ENCODE results near the gene RXRB.

DNA sequence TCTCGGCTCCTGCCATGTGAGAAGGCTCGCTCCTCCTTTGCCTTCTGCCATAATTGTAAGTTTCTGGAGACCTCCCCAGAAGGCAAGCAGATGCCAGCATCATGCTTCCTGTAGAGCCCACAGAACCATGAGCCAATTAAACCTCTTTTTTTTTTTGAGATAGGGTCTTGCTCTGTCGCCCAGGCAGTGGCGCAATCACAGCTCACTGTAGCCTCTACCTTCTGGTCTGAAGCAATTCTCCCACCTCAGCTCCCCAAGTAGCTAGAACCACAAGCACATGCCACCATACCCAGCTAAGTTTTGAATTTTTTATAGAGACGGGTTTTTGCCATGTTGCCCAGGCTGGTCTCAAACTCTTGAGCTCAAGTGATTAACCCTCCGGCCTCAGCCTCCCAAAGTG, 36.4 kb upstream of the RXRB start:
- TF ChIP-seq, protein P1, sequence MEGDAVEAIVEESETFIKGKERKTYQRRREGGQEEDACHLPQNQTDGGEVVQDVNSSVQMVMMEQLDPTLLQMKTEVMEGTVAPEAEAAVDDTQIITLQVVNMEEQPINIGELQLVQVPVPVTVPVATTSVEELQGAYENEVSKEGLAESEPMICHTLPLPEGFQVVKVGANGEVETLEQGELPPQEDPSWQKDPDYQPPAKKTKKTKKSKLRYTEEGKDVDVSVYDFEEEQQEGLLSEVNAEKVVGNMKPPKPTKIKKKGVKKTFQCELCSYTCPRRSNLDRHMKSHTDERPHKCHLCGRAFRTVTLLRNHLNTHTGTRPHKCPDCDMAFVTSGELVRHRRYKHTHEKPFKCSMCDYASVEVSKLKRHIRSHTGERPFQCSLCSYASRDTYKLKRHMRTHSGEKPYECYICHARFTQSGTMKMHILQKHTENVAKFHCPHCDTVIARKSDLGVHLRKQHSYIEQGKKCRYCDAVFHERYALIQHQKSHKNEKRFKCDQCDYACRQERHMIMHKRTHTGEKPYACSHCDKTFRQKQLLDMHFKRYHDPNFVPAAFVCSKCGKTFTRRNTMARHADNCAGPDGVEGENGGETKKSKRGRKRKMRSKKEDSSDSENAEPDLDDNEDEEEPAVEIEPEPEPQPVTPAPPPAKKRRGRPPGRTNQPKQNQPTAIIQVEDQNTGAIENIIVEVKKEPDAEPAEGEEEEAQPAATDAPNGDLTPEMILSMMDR (IDR thresholded peaks at IDR 0.05; ENCODE audit: insufficient read depth, low read length): no peak
- TF ChIP-seq POLR2AphosphoS5 (IDR thresholded peaks at IDR 0.05; ENCODE audit: low read depth): no peak
- TF ChIP-seq, protein P2, sequence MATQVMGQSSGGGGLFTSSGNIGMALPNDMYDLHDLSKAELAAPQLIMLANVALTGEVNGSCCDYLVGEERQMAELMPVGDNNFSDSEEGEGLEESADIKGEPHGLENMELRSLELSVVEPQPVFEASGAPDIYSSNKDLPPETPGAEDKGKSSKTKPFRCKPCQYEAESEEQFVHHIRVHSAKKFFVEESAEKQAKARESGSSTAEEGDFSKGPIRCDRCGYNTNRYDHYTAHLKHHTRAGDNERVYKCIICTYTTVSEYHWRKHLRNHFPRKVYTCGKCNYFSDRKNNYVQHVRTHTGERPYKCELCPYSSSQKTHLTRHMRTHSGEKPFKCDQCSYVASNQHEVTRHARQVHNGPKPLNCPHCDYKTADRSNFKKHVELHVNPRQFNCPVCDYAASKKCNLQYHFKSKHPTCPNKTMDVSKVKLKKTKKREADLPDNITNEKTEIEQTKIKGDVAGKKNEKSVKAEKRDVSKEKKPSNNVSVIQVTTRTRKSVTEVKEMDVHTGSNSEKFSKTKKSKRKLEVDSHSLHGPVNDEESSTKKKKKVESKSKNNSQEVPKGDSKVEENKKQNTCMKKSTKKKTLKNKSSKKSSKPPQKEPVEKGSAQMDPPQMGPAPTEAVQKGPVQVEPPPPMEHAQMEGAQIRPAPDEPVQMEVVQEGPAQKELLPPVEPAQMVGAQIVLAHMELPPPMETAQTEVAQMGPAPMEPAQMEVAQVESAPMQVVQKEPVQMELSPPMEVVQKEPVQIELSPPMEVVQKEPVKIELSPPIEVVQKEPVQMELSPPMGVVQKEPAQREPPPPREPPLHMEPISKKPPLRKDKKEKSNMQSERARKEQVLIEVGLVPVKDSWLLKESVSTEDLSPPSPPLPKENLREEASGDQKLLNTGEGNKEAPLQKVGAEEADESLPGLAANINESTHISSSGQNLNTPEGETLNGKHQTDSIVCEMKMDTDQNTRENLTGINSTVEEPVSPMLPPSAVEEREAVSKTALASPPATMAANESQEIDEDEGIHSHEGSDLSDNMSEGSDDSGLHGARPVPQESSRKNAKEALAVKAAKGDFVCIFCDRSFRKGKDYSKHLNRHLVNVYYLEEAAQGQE (IDR thresholded peaks at IDR 0.05; ENCODE audit: insufficient replicate concordance, low read depth): no peak
- TF ChIP-seq SPI1 (IDR thresholded peaks at IDR 0.05; ENCODE audit: borderline replicate concordance, low read depth): no peak

Measured in HL-60 (cell line).